HCT116 (cell line): ENCODE results near the gene MLEC. TPM values are rescaled to one million over a fixed set of nuclear protein-coding genes. Genes with fewer than 3 reads are reported as not detected.

Source experiments
- ATAC-seq: fragments of 200-7000 bp; cut with Tn5 transposase; 2 replicates; pipeline ENCODE4 v1.9.1; 2020; ENCODE audit warnings: mild to moderate bottlenecking, moderate library complexity
- Bru-seq: library from RNA; stranded (reverse); fragments of 400-500 nt; gene quantifications from one replicate; lab custom pipeline; 2021; lab: Mats Ljungman, UMichigan
- BruChase-seq, 2 experiments: library from RNA; stranded (reverse); fragments of 400-500 nt; gene quantifications; one replicate each; lab custom pipeline; 2021; lab: Mats Ljungman, UMichigan
- BruUV-seq: library from RNA; stranded (reverse); fragments of 400-500 nt; replicated peaks from 2 replicates; lab custom pipeline; 2021; lab: Mats Ljungman, UMichigan
- CTCF ChIA-PET: fragments of 300-600 bp; sonication (Branson Sonifier 250); formaldehyde crosslinking; loops from one replicate; lab custom pipeline; 2021; ENCODE audit warnings: antibody characterized with exemption; lab: Charles Lee
- POLR2A ChIA-PET: fragments of 300-600, 350-600 bp; sonication (Branson Sonifier 250); formaldehyde crosslinking; loops from one replicate; lab custom pipeline; 2021; ENCODE audit warnings: antibody characterized with exemption; lab: Charles Lee
- RAD21 ChIA-PET, 2 experiments: fragments of 300-600 bp; sonication (Branson Sonifier 250); formaldehyde crosslinking; loops; one replicate each; lab custom pipeline; 2023; ENCODE audit warnings: low total read pairs in 2 of 2; ENCODE audit not compliant: uncharacterized antibody in 2 of 2, unreplicated experiment in 2 of 2, low non-redundant PET in 1 of 2; lab: Charles Lee
- DNase-seq: peaks from one replicate; pipeline ENCODE4 v3.0.0-alpha.2; 2010; ENCODE audit warnings: low read depth, low spot score
- H2AFZ ChIP-seq: fragments of 200-600 bp; shearing (Covaris generic), sonication (generic); 2 replicates; pipeline ENCODE4 v1.6.1; 2017; ENCODE audit warnings: low read depth, mixed run types, mixed read lengths, antibody characterized with exemption, low read length; ENCODE audit not compliant: poor library complexity, severe bottlenecking
- H3K27ac ChIP-seq: 2 replicates; pipeline ENCODE4 v1.5.1; 2012; ENCODE audit warnings: low read depth, low read length
- H3K27me3 ChIP-seq: fragments of 200-600 bp; sonication (generic); 2 replicates; pipeline ENCODE4 v1.6.1; 2016; ENCODE audit warnings: mixed run types, low read length, mixed read lengths; ENCODE audit not compliant: insufficient read depth
- H3K36me3 ChIP-seq, 2 experiments: fragments of 200-500 bp in 1 of 2; fragments of 200-600 bp in 1 of 2; sonication (Bioruptor generic) in 1 of 2; sonication (generic) in 1 of 2; 2 replicates each; pipeline versions ENCODE4 v1.5.1 to v1.6.1; 2014 to 2016; ENCODE audit warnings: low read length in 2 of 2, inconsistent platforms in 1 of 2, mixed read lengths in 1 of 2, mixed run types in 1 of 2; ENCODE audit not compliant: insufficient read depth in 2 of 2, control insufficient read depth in 1 of 2
- H3K4me1 ChIP-seq, 2 experiments: fragments of 200-600 bp in 1 of 2; sonication (generic) in 1 of 2; 2 replicates each; pipeline versions ENCODE4 v1.5.1 to v1.6.1; 2012 to 2017; ENCODE audit warnings: low read length in 2 of 2, inconsistent platforms in 1 of 2, mild to moderate bottlenecking in 1 of 2, mixed read lengths in 1 of 2, mixed run types in 1 of 2, moderate library complexity in 1 of 2; ENCODE audit not compliant: insufficient read depth in 2 of 2, control insufficient read depth in 1 of 2
- H3K4me2 ChIP-seq: fragments of 200-600 bp; sonication (generic); 2 replicates; pipeline ENCODE4 v1.6.1; 2017; ENCODE audit warnings: mixed run types, low read length, mixed read lengths
- H3K4me3 ChIP-seq, 2 experiments: fragments of 200-600 bp in 1 of 2; sonication (generic) in 1 of 2; replicated peaks in 1 of 2; 2 replicates each; pipeline ENCODE4 v1.5.1; 2011 to 2016; ENCODE audit warnings: low read length in 2 of 2, control low read depth in 1 of 2, low read depth in 1 of 2, mild to moderate bottlenecking in 1 of 2, mixed read lengths in 1 of 2, mixed run types in 1 of 2
- H3K79me2 ChIP-seq: fragments of 200-600 bp; sonication (generic); 2 replicates; pipeline ENCODE4 v1.6.1; 2017; ENCODE audit warnings: mild to moderate bottlenecking, mixed run types, low read length, moderate library complexity, mixed read lengths; ENCODE audit not compliant: insufficient read depth
- H3K9ac ChIP-seq: fragments of 200-600 bp; sonication (generic); 2 replicates; pipeline ENCODE4 v1.6.1; 2016; ENCODE audit warnings: low read length, mixed read lengths
- H3K9me2 ChIP-seq: fragments of 200-600 bp; sonication (generic), shearing (Covaris generic); 2 replicates; pipeline ENCODE4 v1.6.1; 2017; ENCODE audit warnings: mixed run types, mild to moderate bottlenecking, moderate library complexity; ENCODE audit not compliant: insufficient read depth
- H3K9me3 ChIP-seq, 2 experiments: fragments of 200-500 bp in 1 of 2; fragments of 200-600 bp in 1 of 2; sonication (Bioruptor generic) in 1 of 2; sonication (generic) in 1 of 2; 2 replicates each; pipeline ENCODE4 v1.6.1; 2014 to 2017; ENCODE audit warnings: low read length in 2 of 2, mixed read lengths in 2 of 2, inconsistent platforms in 1 of 2, low read depth in 1 of 2, mild to moderate bottlenecking in 1 of 2, mixed run types in 1 of 2, moderate library complexity in 1 of 2; ENCODE audit not compliant: control insufficient read depth in 1 of 2, insufficient read depth in 1 of 2
- H4K20me1 ChIP-seq: fragments of 200-600 bp; sonication (generic), shearing (Covaris generic); 2 replicates; pipeline ENCODE4 v1.6.1; 2017; ENCODE audit warnings: mixed run types, mild to moderate bottlenecking, moderate library complexity; ENCODE audit not compliant: insufficient read depth
- ATF3 ChIP-seq: IDR thresholded peaks from 2 replicates; pipeline ENCODE4 v1.6.1; 2012
- CBX3 ChIP-seq: IDR thresholded peaks from 2 replicates; pipeline ENCODE4 v1.6.1; 2012; ENCODE audit warnings: low read depth
- CEBPB ChIP-seq: IDR thresholded peaks from 2 replicates; pipeline ENCODE4 v1.6.1; 2012; ENCODE audit warnings: low read depth
- CTCF ChIP-seq, 3 experiments: fragments of 200-600 bp in 1 of 3; sonication (generic) in 1 of 3; IDR thresholded peaks in 2 of 3; conservative IDR thresholded peaks in 1 of 3; 2 replicates each; pipeline ENCODE4 v1.5.1; 2012 to 2017; ENCODE audit warnings: low read depth in 2 of 3, low read length in 2 of 3, antibody characterized with exemption in 1 of 3, borderline replicate concordance in 1 of 3, control low read depth in 1 of 3, mild to moderate bottlenecking in 1 of 3, mixed read lengths in 1 of 3, mixed run types in 1 of 3, moderate library complexity in 1 of 3; ENCODE audit not compliant: insufficient read depth in 1 of 3
- EGR1 ChIP-seq: IDR thresholded peaks from 2 replicates; pipeline ENCODE4 v1.6.1; 2012; ENCODE audit warnings: low read depth
- ELF1 ChIP-seq: IDR thresholded peaks from 2 replicates; pipeline ENCODE4 v1.6.1; 2012; ENCODE audit warnings: low read depth, borderline replicate concordance
- EZH2 ChIP-seq: fragments of 200-600 bp; sonication (generic); IDR thresholded peaks from 2 replicates; pipeline ENCODE4 v1.6.1; 2017; ENCODE audit warnings: antibody characterized with exemption, mixed run types
- EZH2phosphoT487 ChIP-seq: fragments of 200-600 bp; IDR thresholded peaks from 2 replicates; pipeline ENCODE4 v1.6.1; 2018; ENCODE audit warnings: antibody characterized with exemption, borderline replicate concordance
- FOSL1 ChIP-seq: IDR thresholded peaks from 2 replicates; pipeline ENCODE4 v1.6.1; 2012; ENCODE audit warnings: low read depth
- MAX ChIP-seq: IDR thresholded peaks from 2 replicates; pipeline ENCODE4 v1.6.1; 2012
- POLR2AphosphoS5 ChIP-seq: IDR thresholded peaks from 2 replicates; pipeline ENCODE4 v1.6.1; 2011; ENCODE audit warnings: mild to moderate bottlenecking, low read depth, low read length, moderate library complexity
- RAD21 ChIP-seq: IDR thresholded peaks from 2 replicates; pipeline ENCODE4 v1.6.1; 2012; ENCODE audit warnings: low read depth, mild to moderate bottlenecking
- SP1 ChIP-seq: IDR thresholded peaks from 2 replicates; pipeline ENCODE4 v1.6.1; 2012; ENCODE audit warnings: low read depth
- SRF ChIP-seq: IDR thresholded peaks from 2 replicates; pipeline ENCODE4 v1.6.1; 2012; ENCODE audit warnings: low read depth
- TCF7L2 ChIP-seq: IDR thresholded peaks from 2 replicates; pipeline ENCODE4 v1.7.0; 2011; ENCODE audit warnings: borderline replicate concordance, inconsistent platforms; ENCODE audit not compliant: insufficient read depth, insufficient read length; ENCODE audit errors: extremely low read depth
- YY1 ChIP-seq: IDR thresholded peaks from 2 replicates; pipeline ENCODE4 v1.6.1; 2011; ENCODE audit warnings: low read length, low read depth, moderate library complexity, mild to moderate bottlenecking; ENCODE audit not compliant: insufficient replicate concordance; ENCODE audit errors: extremely low read depth
- ZBTB33 ChIP-seq: IDR thresholded peaks from 2 replicates; pipeline ENCODE4 v1.6.1; 2011; ENCODE audit warnings: mild to moderate bottlenecking, low read length, moderate library complexity; ENCODE audit not compliant: insufficient replicate concordance; ENCODE audit errors: extremely low read depth
- intact Hi-C: fragments of 100-400 bp; cut with micrococcal nuclease; formaldehyde crosslinking; loops from 2 replicates; pipeline ENCODE4 v1.10.0; 2022
- long read RNA-seq: library from polyadenylated mRNA; unstranded; transcript quantifications from one replicate; pipeline ENCODE4 v2.0.0, GENCODE V29; 2021; ENCODE audit not compliant: unreplicated experiment
- polyA plus RNA-seq: library from polyadenylated mRNA; unstranded; fragments of >200 nt; gene quantifications from 2 replicates; pipeline ENCODE4 v1.2.1, GENCODE V29; 2012; ENCODE audit warnings: missing spikeins
- total RNA-seq: library from RNA; stranded (reverse); gene quantifications from one replicate; pipeline ENCODE4 v1.2.1, GENCODE V29; 2021; ENCODE audit not compliant: unreplicated experiment

The MLEC gene
- total RNA-seq (152 TPM), Bru-seq, nascent RNA (percentile 91 among the genes with signal in this experiment), BruChase-seq, experiment 1, labeled RNA remaining after a 6-hour chase (percentile 99 among the genes with signal in this experiment), BruChase-seq, experiment 2, labeled RNA remaining after a 2-hour chase (percentile 99 among the genes with signal in this experiment)
- 53.9 and 59.2 TPM in 2 replicates for polyA plus RNA-seq
- long read RNA-seq, full-length matches to known transcripts = 93 of 276 reads
- long read RNA-seq, partial matches to known transcripts = 6 of 276 reads
- long read RNA-seq, other reads (novel, unspliced or antisense) = 177 of 276 reads

GRCh38 chr12:120686690-120687577, at the start of gene MLEC:
Gene MLEC (plus strand): TSS chr12:120687149. CDS start chr12:120687297, 148 bp downstream.
- intact Hi-C loops = loop anchor here (1.0 kb wide), 1 partner anchor 104 kb away; no protein-coding TSS in a partner anchor
- no TSS peak for BruUV-seq
- H3K9me3 ChIP-seq = no peaks in the 10 kb centered on the region
- ChIA-PET CTCF (interaction anchor here (0.7 to 1.5 kb wide), 2 partner anchors 104 to 106 kb away, joined by 3 to 4 read pairs; partner anchors contain the start of gene POP5), RAD21 (interaction anchor here in 1 of 2 experiments (1.0 kb wide), 1 partner anchor 19 kb away, joined by 3 read pairs; no protein-coding TSS in a partner anchor), POLR2A (interaction anchor here (1.0 to 1.7 kb wide), 3 partner anchors 9 to 395 kb away, joined by 3 read pairs; partner anchors contain the start of genes POP5 and RNU4-2)
- H3K27me3 ChIP-seq = no peaks in the 10 kb centered on the region
- no peaks in the 10 kb centered on the region for H3K9me2 ChIP-seq
- peaks cover 4% of the 10 kb centered on the region; the same call in 1 of the 2 replicates for H4K20me1 ChIP-seq
- H3K27ac ChIP-seq = peak within 1 kb of the TSS; percentile 86
- DNase-seq = peak; percentile 95
- H2AFZ ChIP-seq = peak within 1 kb of the TSS; percentile 99
- peaks cover 50% of the 10 kb centered on the region for H3K79me2 ChIP-seq
- H3K4me2 ChIP-seq = peak within 1 kb of the TSS; percentile 94
- H3K4me1 ChIP-seq = peaks cover 22 to 26% of the 10 kb centered on the region in 2 experiments
- H3K9ac ChIP-seq = peak within 1 kb of the TSS; percentile 97
- H3K4me3 ChIP-seq = peak within 1 kb of the TSS; percentile 84 to 92
- peak; percentile 83 for ATAC-seq
- 0 out of 4 replicates have a peak, but pooled peaks cover 0 to 5% of the 10 kb centered on the region in 2 experiments for H3K36me3 ChIP-seq
- peak; percentile 88 for TF ChIP-seq POLR2AphosphoS5
- TF ChIP-seq ELF1 = peak; percentile 92
- no peak for TF ChIP-seq EZH2
- TF ChIP-seq YY1 = peak; percentile 55
- TF ChIP-seq ZBTB33 = no peak
- peak; percentile 83 for TF ChIP-seq SP1
- TF ChIP-seq ATF3 = no peak
- TF ChIP-seq EGR1 = peak; percentile 85
- TF ChIP-seq TCF7L2 = peak; percentile 42
- no peak for TF ChIP-seq CEBPB
- peak; percentile 58 for TF ChIP-seq RAD21
- no peak for TF ChIP-seq EZH2phosphoT487
- TF ChIP-seq CBX3 = peak; percentile 86
- peak; percentile 10 to 17 (median 12); a peak in 1 of 6 replicates for TF ChIP-seq CTCF (IDR thresholded peaks at IDR 0.05 in 2 of 3, conservative IDR thresholded peaks at IDR 0.05 in 1 of 3; ENCODE audit: borderline replicate concordance in 1 of 3, insufficient read depth in 1 of 3, low read depth in 2 of 3, low read length in 2 of 3)
- peak; percentile 89 for TF ChIP-seq SRF
- TF ChIP-seq FOSL1 = peak; percentile 41; the same call in 1 of the 2 replicates
- TF ChIP-seq MAX = peak; percentile 82
